H1 (cell line): ENCODE measurements around the gene NME9. TPM values are rescaled to one million over a fixed set of nuclear protein-coding genes. Genes with fewer than 3 reads are reported as not detected.

Experiments
- BRCA1 ChIP-seq: IDR thresholded peaks from 2 replicates; pipeline ENCODE4 v1.6.1; 2012; ENCODE audit warnings: low read depth, low read length, improper control_type of control experiment
- CREB1 ChIP-seq: IDR thresholded peaks from 2 replicates; pipeline ENCODE4 v1.6.1; 2012; ENCODE audit warnings: inconsistent platforms
- JUND ChIP-seq: IDR thresholded peaks from 2 replicates; pipeline ENCODE4 v1.6.1; 2011; ENCODE audit warnings: mild to moderate bottlenecking, improper control_type of control experiment, low read length
- RAD21 ChIP-seq, 2 experiments: IDR thresholded peaks in 1 of 2; conservative IDR thresholded peaks in 1 of 2; 2 replicates each; pipeline ENCODE4 v1.6.1; 2011; ENCODE audit warnings: low read depth in 2 of 2, low read length in 2 of 2, improper control_type of control experiment in 1 of 2, inconsistent platforms in 1 of 2, mild to moderate bottlenecking in 1 of 2, moderate library complexity in 1 of 2
- RNF2 ChIP-seq: fragments of 200-900, 300-1000 bp; sonication (generic); IDR thresholded peaks from 2 replicates; pipeline ENCODE4 v1.7.1; 2016; ENCODE audit warnings: borderline replicate concordance, low read depth, mild to moderate bottlenecking, antibody characterized with exemption, low read length; ENCODE audit not compliant: poor library complexity, severe bottlenecking; ENCODE audit errors: missing control alignments
- TBP ChIP-seq: IDR thresholded peaks from 2 replicates; pipeline ENCODE4 v1.6.1; 2011; ENCODE audit warnings: low read depth, low read length, improper control_type of control experiment
- ZNF274 ChIP-seq: IDR thresholded peaks from 2 replicates; pipeline ENCODE4 v1.7.0; 2012; ENCODE audit warnings: low read length, borderline replicate concordance; ENCODE audit errors: extremely low read depth
- polyA plus RNA-seq, 7 experiments: library from polyadenylated mRNA; depleted of rRNA in 3 of 7; stranded (reverse) in 5 of 7; unstranded in 2 of 7; fragments of >200 nt in 5 of 7; fragments of 200-250 nt in 2 of 7; gene quantifications; 1 replicate in 5 of 7; 2 replicates in 1 of 7; 4 replicates in 1 of 7; pipeline versions ENCODE4 v1.2.1 to v1.2.3, GENCODE V29; 2011 to 2013; ENCODE audit warnings: missing spikeins in 2 of 7, mixed read lengths in 2 of 7
- total RNA-seq: library from RNA; stranded (reverse); fragmentation: NEBNext Ultra II Directional; extraction: Animal tissue kit (Norgen Biotek cat#: 25700); gene quantifications from 2 replicates; pipeline ENCODE4 v1.2.1, GENCODE V29; 2021
- TF ChIP-seq, protein P1 (sequence below): fragments of 300-600 bp; sonication (generic); IDR thresholded peaks from 2 replicates; pipeline ENCODE4 v1.7.1; 2012; ENCODE audit warnings: low read length, moderate library complexity, mild to moderate bottlenecking, inconsistent platforms; ENCODE audit not compliant: insufficient replicate concordance

NME9 gene
- total and polyA plus RNA-seq, 2 of the 8 experiments (the other 6 are each of a cell fraction or from before 2014, with no cell fraction given): 0.11 TPM; not detected in 1

DNA sequence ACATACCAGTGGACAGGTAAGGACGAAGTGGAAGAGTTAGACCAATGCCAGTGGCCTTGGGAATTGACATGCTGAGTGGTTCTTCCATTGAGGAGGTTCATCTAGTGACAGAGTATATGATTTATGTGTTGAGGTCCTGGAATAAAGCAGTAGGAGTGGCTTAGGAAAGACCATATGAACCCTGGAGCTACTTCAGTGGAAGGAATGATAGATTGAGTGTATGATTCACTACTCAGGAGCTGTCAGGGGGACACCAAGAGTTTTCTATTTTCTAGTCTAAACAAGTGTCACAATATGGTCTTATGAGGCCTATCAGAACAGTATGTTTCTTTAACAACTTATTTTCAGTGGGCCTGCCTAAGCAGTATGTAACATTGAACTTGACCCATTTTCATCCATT is 63.9 kb downstream of the NME9 start (continued):
- TF ChIP-seq ZNF274: no peak
- no peak for TF ChIP-seq RAD21 (IDR thresholded peaks at IDR 0.05 in 1 of 2, conservative IDR thresholded peaks at IDR 0.05 in 1 of 2; ENCODE audit: low read depth in 2 of 2, low read length in 2 of 2)
- no peak for TF ChIP-seq TBP
- TF ChIP-seq RNF2: no peak
- TF ChIP-seq BRCA1: no peak
- no peak for TF ChIP-seq JUND
- TF ChIP-seq, protein P1, sequence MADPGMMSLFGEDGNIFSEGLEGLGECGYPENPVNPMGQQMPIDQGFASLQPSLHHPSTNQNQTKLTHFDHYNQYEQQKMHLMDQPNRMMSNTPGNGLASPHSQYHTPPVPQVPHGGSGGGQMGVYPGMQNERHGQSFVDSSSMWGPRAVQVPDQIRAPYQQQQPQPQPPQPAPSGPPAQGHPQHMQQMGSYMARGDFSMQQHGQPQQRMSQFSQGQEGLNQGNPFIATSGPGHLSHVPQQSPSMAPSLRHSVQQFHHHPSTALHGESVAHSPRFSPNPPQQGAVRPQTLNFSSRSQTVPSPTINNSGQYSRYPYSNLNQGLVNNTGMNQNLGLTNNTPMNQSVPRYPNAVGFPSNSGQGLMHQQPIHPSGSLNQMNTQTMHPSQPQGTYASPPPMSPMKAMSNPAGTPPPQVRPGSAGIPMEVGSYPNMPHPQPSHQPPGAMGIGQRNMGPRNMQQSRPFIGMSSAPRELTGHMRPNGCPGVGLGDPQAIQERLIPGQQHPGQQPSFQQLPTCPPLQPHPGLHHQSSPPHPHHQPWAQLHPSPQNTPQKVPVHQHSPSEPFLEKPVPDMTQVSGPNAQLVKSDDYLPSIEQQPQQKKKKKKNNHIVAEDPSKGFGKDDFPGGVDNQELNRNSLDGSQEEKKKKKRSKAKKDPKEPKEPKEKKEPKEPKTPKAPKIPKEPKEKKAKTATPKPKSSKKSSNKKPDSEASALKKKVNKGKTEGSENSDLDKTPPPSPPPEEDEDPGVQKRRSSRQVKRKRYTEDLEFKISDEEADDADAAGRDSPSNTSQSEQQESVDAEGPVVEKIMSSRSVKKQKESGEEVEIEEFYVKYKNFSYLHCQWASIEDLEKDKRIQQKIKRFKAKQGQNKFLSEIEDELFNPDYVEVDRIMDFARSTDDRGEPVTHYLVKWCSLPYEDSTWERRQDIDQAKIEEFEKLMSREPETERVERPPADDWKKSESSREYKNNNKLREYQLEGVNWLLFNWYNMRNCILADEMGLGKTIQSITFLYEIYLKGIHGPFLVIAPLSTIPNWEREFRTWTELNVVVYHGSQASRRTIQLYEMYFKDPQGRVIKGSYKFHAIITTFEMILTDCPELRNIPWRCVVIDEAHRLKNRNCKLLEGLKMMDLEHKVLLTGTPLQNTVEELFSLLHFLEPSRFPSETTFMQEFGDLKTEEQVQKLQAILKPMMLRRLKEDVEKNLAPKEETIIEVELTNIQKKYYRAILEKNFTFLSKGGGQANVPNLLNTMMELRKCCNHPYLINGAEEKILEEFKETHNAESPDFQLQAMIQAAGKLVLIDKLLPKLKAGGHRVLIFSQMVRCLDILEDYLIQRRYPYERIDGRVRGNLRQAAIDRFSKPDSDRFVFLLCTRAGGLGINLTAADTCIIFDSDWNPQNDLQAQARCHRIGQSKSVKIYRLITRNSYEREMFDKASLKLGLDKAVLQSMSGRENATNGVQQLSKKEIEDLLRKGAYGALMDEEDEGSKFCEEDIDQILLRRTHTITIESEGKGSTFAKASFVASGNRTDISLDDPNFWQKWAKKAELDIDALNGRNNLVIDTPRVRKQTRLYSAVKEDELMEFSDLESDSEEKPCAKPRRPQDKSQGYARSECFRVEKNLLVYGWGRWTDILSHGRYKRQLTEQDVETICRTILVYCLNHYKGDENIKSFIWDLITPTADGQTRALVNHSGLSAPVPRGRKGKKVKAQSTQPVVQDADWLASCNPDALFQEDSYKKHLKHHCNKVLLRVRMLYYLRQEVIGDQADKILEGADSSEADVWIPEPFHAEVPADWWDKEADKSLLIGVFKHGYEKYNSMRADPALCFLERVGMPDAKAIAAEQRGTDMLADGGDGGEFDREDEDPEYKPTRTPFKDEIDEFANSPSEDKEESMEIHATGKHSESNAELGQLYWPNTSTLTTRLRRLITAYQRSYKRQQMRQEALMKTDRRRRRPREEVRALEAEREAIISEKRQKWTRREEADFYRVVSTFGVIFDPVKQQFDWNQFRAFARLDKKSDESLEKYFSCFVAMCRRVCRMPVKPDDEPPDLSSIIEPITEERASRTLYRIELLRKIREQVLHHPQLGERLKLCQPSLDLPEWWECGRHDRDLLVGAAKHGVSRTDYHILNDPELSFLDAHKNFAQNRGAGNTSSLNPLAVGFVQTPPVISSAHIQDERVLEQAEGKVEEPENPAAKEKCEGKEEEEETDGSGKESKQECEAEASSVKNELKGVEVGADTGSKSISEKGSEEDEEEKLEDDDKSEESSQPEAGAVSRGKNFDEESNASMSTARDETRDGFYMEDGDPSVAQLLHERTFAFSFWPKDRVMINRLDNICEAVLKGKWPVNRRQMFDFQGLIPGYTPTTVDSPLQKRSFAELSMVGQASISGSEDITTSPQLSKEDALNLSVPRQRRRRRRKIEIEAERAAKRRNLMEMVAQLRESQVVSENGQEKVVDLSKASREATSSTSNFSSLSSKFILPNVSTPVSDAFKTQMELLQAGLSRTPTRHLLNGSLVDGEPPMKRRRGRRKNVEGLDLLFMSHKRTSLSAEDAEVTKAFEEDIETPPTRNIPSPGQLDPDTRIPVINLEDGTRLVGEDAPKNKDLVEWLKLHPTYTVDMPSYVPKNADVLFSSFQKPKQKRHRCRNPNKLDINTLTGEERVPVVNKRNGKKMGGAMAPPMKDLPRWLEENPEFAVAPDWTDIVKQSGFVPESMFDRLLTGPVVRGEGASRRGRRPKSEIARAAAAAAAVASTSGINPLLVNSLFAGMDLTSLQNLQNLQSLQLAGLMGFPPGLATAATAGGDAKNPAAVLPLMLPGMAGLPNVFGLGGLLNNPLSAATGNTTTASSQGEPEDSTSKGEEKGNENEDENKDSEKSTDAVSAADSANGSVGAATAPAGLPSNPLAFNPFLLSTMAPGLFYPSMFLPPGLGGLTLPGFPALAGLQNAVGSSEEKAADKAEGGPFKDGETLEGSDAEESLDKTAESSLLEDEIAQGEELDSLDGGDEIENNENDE: no peak
- no peak for TF ChIP-seq CREB1
